ENCODE measurements around the gene PIGZ. TPM values are rescaled to one million over a fixed set of nuclear protein-coding genes. Genes with fewer than 3 reads are reported as not detected.
A peak's percentile ranks its signal among the peaks of the same experiment; 100 is the strongest.

PIGZ gene
- total RNA-seq: 1.8 and 2.0 TPM in 2 replicates

GRCh38 chr3:196968233-196969133 is at the start of gene PIGZ:
Gene PIGZ (minus strand): TSS chr3:196968833. CDS start chr3:196952031, 16,802 bp downstream.
- intact Hi-C loops (cut with micrococcal nuclease): loop anchor here (1.0 to 10.0 kb wide), 7 partner anchors 26 to 716 kb away; partner anchors contain the start of genes CEP19, NCBP2, PIGX and SENP5

GRCh38 chr3:197017003-197017402 is 48.4 kb upstream of the PIGZ start:
- no peaks in the 10 kb centered on the region for H3K27me3 Mint-ChIP-seq
- no peak overlapping the region for H3K27ac Mint-ChIP-seq
- no peak for ATAC-seq (ENCODE audit: low read depth)
- H3K4me3 Mint-ChIP-seq: no peak overlapping the region
- no peaks in the 10 kb centered on the region for H3K36me3 Mint-ChIP-seq (ENCODE audit: low read depth)
- POLR2A ChIA-PET: interaction anchor here (0.6 to 2.1 kb wide), 3 partner anchors 12 to 682 kb away, joined by 3 to 8 read pairs (median 4); no protein-coding TSS in a partner anchor
- no peaks in the 10 kb centered on the region for H3K9me3 Mint-ChIP-seq
- DNase-seq: peak; percentile 10
- TF ChIP-seq CTCF (IDR thresholded peaks at IDR 0.05): no peak
- intact Hi-C loops (cut with micrococcal nuclease): no loop called here
- CTCF ChIA-PET: no interaction called here
- H3K4me1 Mint-ChIP-seq: peaks cover 3% of the 10 kb centered on the region

More at GRCh38 chr3:196968233-196969133, at the start of gene PIGZ:
- peaks cover 31% of the 10 kb centered on the region for H3K4me1 Mint-ChIP-seq
- ATAC-seq (ENCODE audit: low read depth): peak; percentile 65
- H3K36me3 Mint-ChIP-seq (ENCODE audit: low read depth): no peaks in the 10 kb centered on the region
- DNase-seq: peak; percentile 60
- ChIA-PET POLR2A (interaction anchor here (0.5 to 3.2 kb wide), 4 partner anchors 12 to 336 kb away, joined by 3 to 14 read pairs (median 4); partner anchors contain the start of gene NCBP2), CTCF (interaction anchor here (1.2 to 5.4 kb wide), 2 partner anchors 10 to 132 kb away, joined by 3 to 65 read pairs; no protein-coding TSS in a partner anchor)
- no peaks in the 10 kb centered on the region for H3K9me3 Mint-ChIP-seq
- H3K27me3 Mint-ChIP-seq: no peaks in the 10 kb centered on the region
- peak within 1 kb of the TSS; percentile 83 for H3K4me3 Mint-ChIP-seq
- no peak for TF ChIP-seq CTCF (IDR thresholded peaks at IDR 0.05)
- no peak within 1 kb of the TSS for H3K27ac Mint-ChIP-seq

GRCh38 chr3:197015790-197016736 is 47.4 kb upstream of the PIGZ start:
- no peaks in the 10 kb centered on the region for H3K36me3 Mint-ChIP-seq (ENCODE audit: low read depth)
- no peak for TF ChIP-seq CTCF (IDR thresholded peaks at IDR 0.05)
- DNase-seq (no peak), ATAC-seq (ENCODE audit: low read depth) (no peak)
- ChIA-PET POLR2A (interaction anchor here (1.1 to 2.1 kb wide), 3 partner anchors 9 to 13 kb away, joined by 3 to 8 read pairs (median 3); no protein-coding TSS in a partner anchor), CTCF (no interaction called here)
- intact Hi-C loops (cut with micrococcal nuclease): no loop called here
- H3K4me3 Mint-ChIP-seq: no peak overlapping the region
- no peaks in the 10 kb centered on the region for H3K9me3 Mint-ChIP-seq
- no peak overlapping the region for H3K27ac Mint-ChIP-seq
- H3K27me3 Mint-ChIP-seq: no peaks in the 10 kb centered on the region
- H3K4me1 Mint-ChIP-seq: no peaks in the 10 kb centered on the region

- TF ChIP-seq CTCF (IDR thresholded peaks at IDR 0.05): no peak
- Mint-ChIP-seq H3K27ac (no peak overlapping the region), H3K27me3 (no peaks in the 10 kb centered on the region), H3K4me3 (no peak overlapping the region), H3K9me3 (no peaks in the 10 kb centered on the region), H3K4me1 (no peaks in the 10 kb centered on the region), H3K36me3 (ENCODE audit: low read depth) (no peaks in the 10 kb centered on the region)
- POLR2A ChIA-PET: no interaction called here
- intact Hi-C loops (cut with micrococcal nuclease): no loop called here
- DNase-seq (no peak), ATAC-seq (ENCODE audit: low read depth) (no peak)
- CTCF ChIA-PET: no interaction called here
Observed at GRCh38 chr3:197014942-197015575, 46.4 kb upstream of the PIGZ start.
